Measurements from ENCODE around the gene SMIM43. TPM values are rescaled to one million over a fixed set of nuclear protein-coding genes. Genes with fewer than 3 reads are reported as not detected.

SMIM43 gene
- total RNA-seq, 1 experiment from 2014 or later: 0.33 TPM

DNA sequence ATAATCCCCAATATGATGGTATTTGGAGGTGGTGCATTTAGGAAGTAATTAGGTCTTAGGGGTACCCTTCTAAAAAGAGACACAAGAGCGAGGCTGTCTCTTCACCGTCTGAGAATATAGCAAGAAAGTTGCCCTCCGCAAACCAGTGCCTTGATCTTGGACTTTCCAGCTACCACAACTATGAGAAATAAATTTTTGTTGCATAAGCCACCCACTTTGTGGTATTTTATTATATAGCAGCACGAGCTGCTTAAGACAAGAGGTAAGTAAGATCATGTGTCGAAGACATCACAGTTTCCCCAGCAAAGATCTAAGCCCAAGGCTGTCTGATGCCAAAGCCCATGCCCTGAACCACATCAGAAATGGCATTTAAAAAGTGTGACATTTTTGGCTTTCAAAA lies 26.5 kb upstream of the SMIM43 start (continued):
- TF ChIP-seq, protein P1, sequence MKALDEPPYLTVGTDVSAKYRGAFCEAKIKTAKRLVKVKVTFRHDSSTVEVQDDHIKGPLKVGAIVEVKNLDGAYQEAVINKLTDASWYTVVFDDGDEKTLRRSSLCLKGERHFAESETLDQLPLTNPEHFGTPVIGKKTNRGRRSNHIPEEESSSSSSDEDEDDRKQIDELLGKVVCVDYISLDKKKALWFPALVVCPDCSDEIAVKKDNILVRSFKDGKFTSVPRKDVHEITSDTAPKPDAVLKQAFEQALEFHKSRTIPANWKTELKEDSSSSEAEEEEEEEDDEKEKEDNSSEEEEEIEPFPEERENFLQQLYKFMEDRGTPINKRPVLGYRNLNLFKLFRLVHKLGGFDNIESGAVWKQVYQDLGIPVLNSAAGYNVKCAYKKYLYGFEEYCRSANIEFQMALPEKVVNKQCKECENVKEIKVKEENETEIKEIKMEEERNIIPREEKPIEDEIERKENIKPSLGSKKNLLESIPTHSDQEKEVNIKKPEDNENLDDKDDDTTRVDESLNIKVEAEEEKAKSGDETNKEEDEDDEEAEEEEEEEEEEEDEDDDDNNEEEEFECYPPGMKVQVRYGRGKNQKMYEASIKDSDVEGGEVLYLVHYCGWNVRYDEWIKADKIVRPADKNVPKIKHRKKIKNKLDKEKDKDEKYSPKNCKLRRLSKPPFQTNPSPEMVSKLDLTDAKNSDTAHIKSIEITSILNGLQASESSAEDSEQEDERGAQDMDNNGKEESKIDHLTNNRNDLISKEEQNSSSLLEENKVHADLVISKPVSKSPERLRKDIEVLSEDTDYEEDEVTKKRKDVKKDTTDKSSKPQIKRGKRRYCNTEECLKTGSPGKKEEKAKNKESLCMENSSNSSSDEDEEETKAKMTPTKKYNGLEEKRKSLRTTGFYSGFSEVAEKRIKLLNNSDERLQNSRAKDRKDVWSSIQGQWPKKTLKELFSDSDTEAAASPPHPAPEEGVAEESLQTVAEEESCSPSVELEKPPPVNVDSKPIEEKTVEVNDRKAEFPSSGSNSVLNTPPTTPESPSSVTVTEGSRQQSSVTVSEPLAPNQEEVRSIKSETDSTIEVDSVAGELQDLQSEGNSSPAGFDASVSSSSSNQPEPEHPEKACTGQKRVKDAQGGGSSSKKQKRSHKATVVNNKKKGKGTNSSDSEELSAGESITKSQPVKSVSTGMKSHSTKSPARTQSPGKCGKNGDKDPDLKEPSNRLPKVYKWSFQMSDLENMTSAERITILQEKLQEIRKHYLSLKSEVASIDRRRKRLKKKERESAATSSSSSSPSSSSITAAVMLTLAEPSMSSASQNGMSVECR (CRISPR knock-in tag; IDR thresholded peaks at IDR 0.05; ENCODE audit: borderline replicate concordance): no peak
- TF ChIP-seq SMAD4 (CRISPR knock-in tag; IDR thresholded peaks at IDR 0.05) (no peak), OVOL2 (CRISPR knock-in tag; IDR thresholded peaks at IDR 0.05; ENCODE audit: borderline replicate concordance) (no peak), NFATC4 (CRISPR knock-in tag; IDR thresholded peaks at IDR 0.05) (no peak), NFYB (CRISPR knock-in tag; conservative IDR thresholded peaks at IDR 0.05; ENCODE audit: low read depth) (no peak), NR3C1 (CRISPR knock-in tag; conservative IDR thresholded peaks at IDR 0.05; ENCODE audit: low read depth) (no peak), FOXK1 (CRISPR knock-in tag; IDR thresholded peaks at IDR 0.05) (no peak), GTF2I (CRISPR knock-in tag; conservative IDR thresholded peaks at IDR 0.05) (no peak)
- TF ChIP-seq, protein P2, sequence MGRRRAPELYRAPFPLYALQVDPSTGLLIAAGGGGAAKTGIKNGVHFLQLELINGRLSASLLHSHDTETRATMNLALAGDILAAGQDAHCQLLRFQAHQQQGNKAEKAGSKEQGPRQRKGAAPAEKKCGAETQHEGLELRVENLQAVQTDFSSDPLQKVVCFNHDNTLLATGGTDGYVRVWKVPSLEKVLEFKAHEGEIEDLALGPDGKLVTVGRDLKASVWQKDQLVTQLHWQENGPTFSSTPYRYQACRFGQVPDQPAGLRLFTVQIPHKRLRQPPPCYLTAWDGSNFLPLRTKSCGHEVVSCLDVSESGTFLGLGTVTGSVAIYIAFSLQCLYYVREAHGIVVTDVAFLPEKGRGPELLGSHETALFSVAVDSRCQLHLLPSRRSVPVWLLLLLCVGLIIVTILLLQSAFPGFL (CRISPR knock-in tag; IDR thresholded peaks at IDR 0.05; ENCODE audit: borderline replicate concordance): no peak

DNA sequence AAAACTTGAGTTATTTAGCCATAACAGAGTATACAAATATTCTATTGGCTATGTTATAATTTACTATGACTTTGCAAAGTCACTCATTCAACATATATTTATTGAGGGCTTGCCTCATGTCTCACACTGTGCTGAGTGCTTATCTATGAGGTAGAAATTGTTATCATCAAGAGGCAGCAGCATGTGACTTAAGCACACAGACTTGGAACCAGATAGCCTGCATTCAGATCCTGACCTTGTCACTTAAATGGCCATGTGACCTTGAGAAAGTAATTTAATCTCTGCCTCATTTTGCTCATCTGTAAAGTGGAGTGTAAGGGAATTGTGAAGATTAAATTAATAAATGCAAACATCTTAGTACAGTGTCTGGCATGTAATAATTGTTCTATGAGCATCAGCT lies 26.0 kb upstream of the SMIM43 start:
- Mint-ChIP-seq H3K9me3 (no peaks in the 10 kb centered on the region), H3K36me3 (no peaks in the 10 kb centered on the region), H3K4me1 (peaks cover 15% of the 10 kb centered on the region), H3K27me3 (ENCODE audit: low read depth) (no peaks in the 10 kb centered on the region), H3K27ac (no peak overlapping the region), H3K4me3 (no peak overlapping the region)
- TF ChIP-seq, protein P3, sequence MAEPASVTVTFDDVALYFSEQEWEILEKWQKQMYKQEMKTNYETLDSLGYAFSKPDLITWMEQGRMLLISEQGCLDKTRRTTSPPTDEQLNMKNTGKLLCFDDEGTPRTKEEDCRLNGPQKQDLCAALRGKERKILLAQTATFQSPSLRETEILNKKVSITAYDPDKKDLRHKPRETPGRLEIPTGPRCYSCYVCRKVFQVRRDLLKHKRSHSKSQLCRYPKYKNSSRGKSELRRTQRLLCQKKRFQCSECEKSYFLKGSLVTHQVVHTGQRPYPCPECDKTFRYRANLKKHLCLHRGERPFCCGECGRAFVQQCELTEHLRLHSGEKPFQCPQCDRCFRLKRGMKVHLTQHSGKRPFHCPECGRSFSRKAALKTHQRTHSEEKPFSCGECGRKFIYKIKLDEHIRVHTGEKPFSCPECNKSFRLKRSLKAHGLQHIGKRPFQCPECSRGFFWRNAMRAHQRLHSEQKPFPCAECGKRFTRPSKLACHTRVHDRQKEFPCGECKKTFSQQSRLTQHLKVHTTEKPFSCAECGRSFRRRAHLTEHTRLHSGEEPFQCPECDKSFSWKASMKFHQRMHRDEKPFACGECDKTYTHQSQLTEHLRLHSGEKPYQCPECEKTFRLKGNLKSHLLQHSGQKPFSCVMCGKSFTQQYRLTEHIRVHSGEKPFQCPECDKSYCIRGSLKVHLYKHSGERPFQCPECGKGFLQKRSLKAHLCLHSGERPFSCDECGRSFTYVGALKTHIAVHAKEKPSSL (CRISPR knock-in tag; conservative IDR thresholded peaks at IDR 0.05): no peak
- TF ChIP-seq ZNF219 (CRISPR knock-in tag; IDR thresholded peaks at IDR 0.05; ENCODE audit: borderline replicate concordance): no peak
- TF ChIP-seq, protein P4, sequence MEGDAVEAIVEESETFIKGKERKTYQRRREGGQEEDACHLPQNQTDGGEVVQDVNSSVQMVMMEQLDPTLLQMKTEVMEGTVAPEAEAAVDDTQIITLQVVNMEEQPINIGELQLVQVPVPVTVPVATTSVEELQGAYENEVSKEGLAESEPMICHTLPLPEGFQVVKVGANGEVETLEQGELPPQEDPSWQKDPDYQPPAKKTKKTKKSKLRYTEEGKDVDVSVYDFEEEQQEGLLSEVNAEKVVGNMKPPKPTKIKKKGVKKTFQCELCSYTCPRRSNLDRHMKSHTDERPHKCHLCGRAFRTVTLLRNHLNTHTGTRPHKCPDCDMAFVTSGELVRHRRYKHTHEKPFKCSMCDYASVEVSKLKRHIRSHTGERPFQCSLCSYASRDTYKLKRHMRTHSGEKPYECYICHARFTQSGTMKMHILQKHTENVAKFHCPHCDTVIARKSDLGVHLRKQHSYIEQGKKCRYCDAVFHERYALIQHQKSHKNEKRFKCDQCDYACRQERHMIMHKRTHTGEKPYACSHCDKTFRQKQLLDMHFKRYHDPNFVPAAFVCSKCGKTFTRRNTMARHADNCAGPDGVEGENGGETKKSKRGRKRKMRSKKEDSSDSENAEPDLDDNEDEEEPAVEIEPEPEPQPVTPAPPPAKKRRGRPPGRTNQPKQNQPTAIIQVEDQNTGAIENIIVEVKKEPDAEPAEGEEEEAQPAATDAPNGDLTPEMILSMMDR (IDR thresholded peaks at IDR 0.05): no peak
- TF ChIP-seq, protein P5, sequence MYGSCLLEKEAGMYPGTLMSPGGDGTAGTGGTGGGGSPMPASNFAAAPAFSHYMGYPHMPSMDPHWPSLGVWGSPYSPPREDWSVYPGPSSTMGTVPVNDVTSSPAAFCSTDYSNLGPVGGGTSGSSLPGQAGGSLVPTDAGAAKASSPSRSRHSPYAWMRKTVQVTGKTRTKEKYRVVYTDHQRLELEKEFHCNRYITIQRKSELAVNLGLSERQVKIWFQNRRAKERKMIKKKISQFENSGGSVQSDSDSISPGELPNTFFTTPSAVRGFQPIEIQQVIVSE (CRISPR knock-in tag; IDR thresholded peaks at IDR 0.05; ENCODE audit: borderline replicate concordance): no peak
- TF ChIP-seq, protein P6, sequence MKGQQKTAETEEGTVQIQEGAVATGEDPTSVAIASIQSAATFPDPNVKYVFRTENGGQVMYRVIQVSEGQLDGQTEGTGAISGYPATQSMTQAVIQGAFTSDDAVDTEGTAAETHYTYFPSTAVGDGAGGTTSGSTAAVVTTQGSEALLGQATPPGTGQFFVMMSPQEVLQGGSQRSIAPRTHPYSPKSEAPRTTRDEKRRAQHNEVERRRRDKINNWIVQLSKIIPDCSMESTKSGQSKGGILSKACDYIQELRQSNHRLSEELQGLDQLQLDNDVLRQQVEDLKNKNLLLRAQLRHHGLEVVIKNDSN (CRISPR knock-in tag; IDR thresholded peaks at IDR 0.05): no peak
- no peak for TF ChIP-seq ZNF396 (CRISPR knock-in tag; IDR thresholded peaks at IDR 0.05; ENCODE audit: borderline replicate concordance)
- no peak for TF ChIP-seq PRRX2 (CRISPR knock-in tag; IDR thresholded peaks at IDR 0.05)
- TF ChIP-seq NFE2L1 (CRISPR knock-in tag; IDR thresholded peaks at IDR 0.05): no peak
- no peak for TF ChIP-seq FOXP1 (CRISPR knock-in tag; IDR thresholded peaks at IDR 0.05; ENCODE audit: borderline replicate concordance)
- TF ChIP-seq, protein P7, sequence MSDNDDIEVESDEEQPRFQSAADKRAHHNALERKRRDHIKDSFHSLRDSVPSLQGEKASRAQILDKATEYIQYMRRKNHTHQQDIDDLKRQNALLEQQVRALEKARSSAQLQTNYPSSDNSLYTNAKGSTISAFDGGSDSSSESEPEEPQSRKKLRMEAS (CRISPR knock-in tag; IDR thresholded peaks at IDR 0.05): no peak
- no peak for TF ChIP-seq RELA (CRISPR knock-in tag; IDR thresholded peaks at IDR 0.05; ENCODE audit: borderline replicate concordance)
- no peak for TF ChIP-seq ZNF416 (CRISPR knock-in tag; IDR thresholded peaks at IDR 0.05)
- TF ChIP-seq, protein P8, sequence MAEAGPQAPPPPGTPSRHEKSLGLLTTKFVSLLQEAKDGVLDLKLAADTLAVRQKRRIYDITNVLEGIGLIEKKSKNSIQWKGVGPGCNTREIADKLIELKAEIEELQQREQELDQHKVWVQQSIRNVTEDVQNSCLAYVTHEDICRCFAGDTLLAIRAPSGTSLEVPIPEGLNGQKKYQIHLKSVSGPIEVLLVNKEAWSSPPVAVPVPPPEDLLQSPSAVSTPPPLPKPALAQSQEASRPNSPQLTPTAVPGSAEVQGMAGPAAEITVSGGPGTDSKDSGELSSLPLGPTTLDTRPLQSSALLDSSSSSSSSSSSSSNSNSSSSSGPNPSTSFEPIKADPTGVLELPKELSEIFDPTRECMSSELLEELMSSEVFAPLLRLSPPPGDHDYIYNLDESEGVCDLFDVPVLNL (CRISPR knock-in tag; IDR thresholded peaks at IDR 0.05; ENCODE audit: borderline replicate concordance, low read depth): no peak
- TF ChIP-seq ZNF671 (CRISPR knock-in tag; IDR thresholded peaks at IDR 0.05): no peak
- TF ChIP-seq, protein P9, sequence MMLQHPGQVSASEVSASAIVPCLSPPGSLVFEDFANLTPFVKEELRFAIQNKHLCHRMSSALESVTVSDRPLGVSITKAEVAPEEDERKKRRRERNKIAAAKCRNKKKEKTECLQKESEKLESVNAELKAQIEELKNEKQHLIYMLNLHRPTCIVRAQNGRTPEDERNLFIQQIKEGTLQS (CRISPR knock-in tag; conservative IDR thresholded peaks at IDR 0.05): no peak
- ATAC-seq (no peak), DNase-seq (ENCODE audit: low spot score) (no peak)
- CTCF ChIA-PET: no interaction called here
- POLR2A ChIA-PET: no interaction called here
